Gastrocnemius medialis (tissue), 4 donors: ENCODE measurements around the gene LMCD1. TPM values are rescaled to one million over a fixed set of nuclear protein-coding genes. Genes with fewer than 3 reads are reported as not detected.
A peak's percentile ranks its signal among the peaks of the same experiment; 100 is the strongest.

Source experiments
- ATAC-seq, 2 donors: fragments of 150-250 bp; one replicate each; pipeline ENCODE4 v1.9.1; 2016
- DNase-seq, 2 donors: peaks; one replicate each; pipeline ENCODE4 v3.0.0-alpha.2; 2019
- H3K27ac ChIP-seq, 4 donors: fragments of 200-600 bp; sonication (generic); 1 replicate in 1 of 4; 2 replicates in 3 of 4; pipeline ENCODE4 v1.5.1; 2016 to 2018; ENCODE audit warnings: mild to moderate bottlenecking in 2 of 4, moderate library complexity in 1 of 4
- H3K27me3 ChIP-seq, 3 donors: fragments of 200-600 bp; sonication (generic) in 2 of 3; 1 replicate in 1 of 3; 2 replicates in 2 of 3; pipeline versions ENCODE4 v1.5.1 to v1.6.0; 2016 to 2019; ENCODE audit warnings: mild to moderate bottlenecking in 1 of 3, moderate library complexity in 1 of 3
- H3K36me3 ChIP-seq, 2 donors: fragments of 200-600 bp; sonication (generic) in 1 of 2; one replicate each; pipeline ENCODE4 v1.5.1; 2017 to 2018
- H3K4me1 ChIP-seq, 2 donors: fragments of 200-600 bp; sonication (generic) in 1 of 2; one replicate each; pipeline ENCODE4 v1.5.1; 2016 to 2017; ENCODE audit warnings: mild to moderate bottlenecking in 2 of 2
- H3K4me3 ChIP-seq, 4 donors: fragments of 200-600 bp; sonication (generic) in 3 of 4; 1 replicate in 1 of 4; 2 replicates in 3 of 4; pipeline ENCODE4 v1.5.1; 2016 to 2019; ENCODE audit warnings: mild to moderate bottlenecking in 2 of 4
- H3K9me3 ChIP-seq, 3 donors: fragments of 200-600 bp; sonication (generic) in 2 of 3; 1 replicate in 1 of 3; 2 replicates in 2 of 3; pipeline ENCODE4 v1.5.1; 2016 to 2019
- CTCF ChIP-seq, 5 experiments: fragments of 450-650 bp in 3 of 5; fragments of 200-600 bp in 2 of 5; sonication (generic) in 2 of 5; IDR thresholded peaks in 4 of 5; conservative IDR thresholded peaks in 1 of 5; 1 replicate in 4 of 5; 2 replicates in 1 of 5; pipeline ENCODE4 v1.5.1; 2016 to 2019; ENCODE audit warnings: antibody characterized with exemption in 5 of 5, mild to moderate bottlenecking in 3 of 5, moderate library complexity in 3 of 5
- POLR2A ChIP-seq, 2 donors: fragments of 450-650 bp; IDR thresholded peaks; one replicate each; pipeline ENCODE4 v1.6.1; 2017; ENCODE audit warnings: antibody characterized with exemption in 2 of 2, mild to moderate bottlenecking in 2 of 2, moderate library complexity in 2 of 2
- in situ Hi-C, 4 donors: fragments of 200-750 bp; cut with MboI; loops; one replicate each; pipeline versions ENCODE4 v1.15.0 to v1.8.0; 2017; ENCODE audit warnings: low sequenced_read_pairs in 4 of 4
- intact Hi-C: fragments of 100-400 bp; cut with DNase I; formaldehyde crosslinking; loops from one replicate; pipeline ENCODE4 v1.15.1; 2023; ENCODE audit warnings: low total_unique reads
- total RNA-seq, 4 donors: library from RNA; depleted of rRNA; stranded (reverse); fragments of >200 nt; gene quantifications; one replicate each; pipeline versions ENCODE4 v1.1.0 to v1.2.3, GENCODE V29; 2016

The LMCD1 gene
- total RNA-seq, 4 donors from 2014 or later = 96.0 to 581 (median 167) TPM

DNA sequence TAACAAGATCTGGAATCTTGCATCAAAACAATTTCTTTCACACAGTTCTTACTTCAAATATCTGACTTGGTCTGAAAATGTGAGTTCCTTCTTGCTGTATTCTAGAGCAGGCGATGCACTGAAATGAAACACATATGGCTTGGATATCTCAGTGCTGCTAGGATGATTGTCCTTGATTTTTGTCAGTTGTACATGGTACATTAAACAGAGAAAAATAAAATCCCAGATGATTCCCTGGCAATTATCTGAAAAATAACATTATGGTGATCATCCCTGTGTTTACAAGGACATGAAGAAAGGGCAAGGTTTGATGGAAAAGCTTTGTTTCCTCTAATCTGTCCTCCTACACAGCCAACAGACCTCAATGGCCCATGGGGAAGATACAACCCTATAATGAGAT is 10.6 kb downstream of the LMCD1 start:
- in situ Hi-C loops = no loop called here
- Histone ChIP-seq H3K4me3 (no peak overlapping the region), H3K4me1 (peaks cover 92 to 98% of the 10 kb centered on the region in 2 donors), H3K27me3 (no peaks in the 10 kb centered on the region), H3K9me3 (no peaks in the 10 kb centered on the region), H3K36me3 (peaks cover 0 to 23% of the 10 kb centered on the region in 2 donors), H3K27ac (peak overlapping the region; percentile 89 to 97 (median 94))
- ATAC-seq (no peak), DNase-seq (no peak)
- no peak for TF ChIP-seq CTCF (IDR thresholded peaks at IDR 0.05 in 4 of 5, conservative IDR thresholded peaks at IDR 0.05 in 1 of 5)
- TF ChIP-seq POLR2A (IDR thresholded peaks at IDR 0.05) = no peak
- intact Hi-C loops = no loop called here

DNA sequence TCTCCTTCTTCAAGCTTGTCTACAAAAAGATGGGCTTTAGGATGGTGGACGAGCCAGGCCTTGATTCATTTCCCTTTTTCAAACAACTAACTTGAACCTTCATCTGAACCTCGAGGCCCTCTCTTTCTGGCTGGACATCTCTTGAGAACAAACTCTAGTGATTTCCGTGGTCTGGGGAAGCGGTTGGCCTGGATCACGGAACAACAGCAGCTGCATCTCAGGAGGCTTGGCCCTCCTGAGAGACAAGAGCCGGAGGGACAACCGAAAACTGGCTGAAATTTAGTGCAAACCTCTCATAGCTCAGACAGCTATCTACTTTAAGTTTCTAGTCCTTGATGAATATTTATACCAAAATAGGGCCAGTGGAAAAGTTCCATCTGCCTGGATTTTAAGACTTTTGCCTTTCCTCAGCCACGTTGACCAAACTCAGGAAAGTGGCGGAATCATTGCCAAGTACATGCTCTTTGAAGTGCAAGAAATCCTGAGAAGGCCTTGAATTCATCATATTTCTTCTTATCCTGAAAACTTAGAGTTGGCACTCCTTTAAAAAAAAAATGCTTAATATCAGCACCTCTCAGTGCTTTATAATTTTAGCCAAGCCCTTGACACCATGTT is 14.5 kb downstream of the LMCD1 start:
- no peak overlapping the region for H3K4me3 ChIP-seq
- DNase-seq (no peak), ATAC-seq (no peak)
- peak overlapping the region; percentile 89 to 97 (median 94) for H3K27ac ChIP-seq
- TF ChIP-seq POLR2A (IDR thresholded peaks at IDR 0.05) (no peak), CTCF (IDR thresholded peaks at IDR 0.05 in 4 of 5, conservative IDR thresholded peaks at IDR 0.05 in 1 of 5) (no peak)
- in situ Hi-C loops (no loop called here), intact Hi-C loops (no loop called here)
- H3K9me3 ChIP-seq = no peaks in the 10 kb centered on the region
- peaks cover 94 to 98% of the 10 kb centered on the region in 2 donors for H3K4me1 ChIP-seq
- no peaks in the 10 kb centered on the region for H3K27me3 ChIP-seq
- H3K36me3 ChIP-seq = peaks cover 0 to 23% of the 10 kb centered on the region in 2 donors

- Histone ChIP-seq H3K27ac (peak overlapping the region; percentile 89 to 97 (median 94)), H3K27me3 (no peaks in the 10 kb centered on the region), H3K4me3 (no peak overlapping the region), H3K36me3 (peaks cover 0 to 25% of the 10 kb centered on the region in 2 donors), H3K9me3 (no peaks in the 10 kb centered on the region), H3K4me1 (peaks cover 94 to 98% of the 10 kb centered on the region in 2 donors)
- TF ChIP-seq POLR2A (IDR thresholded peaks at IDR 0.05) = no peak
- no peak for TF ChIP-seq CTCF (IDR thresholded peaks at IDR 0.05 in 4 of 5, conservative IDR thresholded peaks at IDR 0.05 in 1 of 5)
- intact Hi-C loops = no loop called here
- in situ Hi-C loops = no loop called here
- DNase-seq (no peak), ATAC-seq (no peak)
Observed at GRCh38 chr3:8516783-8517182, 15.2 kb downstream of the LMCD1 start.

- no peak for DNase-seq
- TF ChIP-seq POLR2A (IDR thresholded peaks at IDR 0.05) = no peak
- no peak for TF ChIP-seq CTCF (IDR thresholded peaks at IDR 0.05 in 4 of 5, conservative IDR thresholded peaks at IDR 0.05 in 1 of 5)
- Histone ChIP-seq H3K4me3 (no peak overlapping the region), H3K4me1 (peaks cover 94 to 98% of the 10 kb centered on the region in 2 donors), H3K27ac (peak overlapping the region; percentile 89 to 97 (median 94)), H3K36me3 (peaks cover 0 to 28% of the 10 kb centered on the region in 2 donors), H3K9me3 (no peaks in the 10 kb centered on the region), H3K27me3 (no peaks in the 10 kb centered on the region)
- ATAC-seq = no peak
- intact Hi-C loops (no loop called here), in situ Hi-C loops (no loop called here)
Observed at GRCh38 chr3:8517487-8517886, 15.9 kb downstream of the LMCD1 start.
